ENCODE results near the gene SREBF1.

SREBF1 gene

DNA sequence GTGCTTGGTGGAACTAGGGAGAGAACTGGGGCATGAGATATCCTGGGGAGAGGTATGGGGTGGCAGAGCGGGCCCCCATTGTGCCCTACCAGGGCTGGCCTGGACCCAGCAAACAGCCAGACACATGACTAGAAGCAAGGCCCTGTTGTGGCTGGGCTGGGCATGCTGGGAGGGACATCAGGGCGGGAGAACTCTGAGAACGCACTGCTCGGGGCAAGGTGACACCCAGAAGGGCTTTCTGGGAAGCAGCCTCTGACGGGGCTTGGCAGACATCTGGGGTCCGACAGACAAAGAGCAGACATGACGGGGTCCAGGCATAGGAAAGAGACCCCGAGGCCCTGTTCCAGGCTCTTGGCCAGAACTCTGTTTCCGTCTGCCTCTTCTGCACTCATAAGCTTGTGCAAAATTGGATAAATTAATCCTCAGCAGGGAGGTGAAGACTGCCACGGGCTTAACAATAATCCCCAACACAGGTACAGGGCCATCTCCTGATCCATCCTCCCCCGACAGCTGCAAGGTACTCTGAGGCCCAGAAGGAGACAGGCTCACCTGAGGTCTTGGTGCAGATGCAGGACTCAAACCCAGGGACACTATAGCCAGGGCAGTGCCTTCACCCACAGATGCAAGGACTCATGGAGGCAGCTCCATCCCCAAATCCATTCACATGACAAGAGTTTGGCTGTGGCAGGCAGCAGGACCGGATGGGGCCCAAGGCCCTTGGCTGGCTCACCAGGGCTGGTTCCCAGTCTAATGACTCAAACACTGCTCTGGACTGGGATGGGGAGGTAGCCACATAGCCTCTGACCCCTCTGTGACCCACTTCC is 5.4 kb downstream of the SREBF1 start:
- CTCF ChIA-PET = interaction anchor here (0.5 to 4.0 kb wide), 3 partner anchors 19 to 182 kb away, joined by 3 to 19 read pairs (median 3); no protein-coding TSS in a partner anchor

DNA sequence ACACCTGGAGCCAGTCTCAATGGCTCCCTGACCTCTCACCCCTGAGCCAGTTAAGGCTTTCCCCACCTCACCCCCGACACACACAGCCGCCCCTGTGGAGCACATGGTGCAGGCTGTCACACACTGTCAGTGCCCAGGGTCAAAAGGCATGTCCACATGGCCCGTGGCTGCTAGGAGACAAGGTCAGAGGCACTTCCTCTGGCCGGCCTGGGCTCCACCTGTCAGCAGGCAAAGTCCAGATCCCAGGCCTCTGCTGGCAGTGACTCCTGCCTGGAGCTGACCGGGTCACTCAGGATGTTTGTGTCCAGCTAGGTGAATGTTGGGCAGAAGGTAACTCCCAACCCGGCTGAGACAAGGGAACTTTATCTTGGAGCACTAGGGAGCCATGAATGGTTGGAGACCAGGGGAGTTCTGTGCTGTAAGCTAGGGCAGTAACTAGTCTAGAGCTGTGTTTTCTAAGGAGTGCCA is 6.0 kb downstream of the SREBF1 start:
- DNase-seq (ENCODE audit: low read depth, low spot score) = no peak
- TF ChIP-seq, protein P1, sequence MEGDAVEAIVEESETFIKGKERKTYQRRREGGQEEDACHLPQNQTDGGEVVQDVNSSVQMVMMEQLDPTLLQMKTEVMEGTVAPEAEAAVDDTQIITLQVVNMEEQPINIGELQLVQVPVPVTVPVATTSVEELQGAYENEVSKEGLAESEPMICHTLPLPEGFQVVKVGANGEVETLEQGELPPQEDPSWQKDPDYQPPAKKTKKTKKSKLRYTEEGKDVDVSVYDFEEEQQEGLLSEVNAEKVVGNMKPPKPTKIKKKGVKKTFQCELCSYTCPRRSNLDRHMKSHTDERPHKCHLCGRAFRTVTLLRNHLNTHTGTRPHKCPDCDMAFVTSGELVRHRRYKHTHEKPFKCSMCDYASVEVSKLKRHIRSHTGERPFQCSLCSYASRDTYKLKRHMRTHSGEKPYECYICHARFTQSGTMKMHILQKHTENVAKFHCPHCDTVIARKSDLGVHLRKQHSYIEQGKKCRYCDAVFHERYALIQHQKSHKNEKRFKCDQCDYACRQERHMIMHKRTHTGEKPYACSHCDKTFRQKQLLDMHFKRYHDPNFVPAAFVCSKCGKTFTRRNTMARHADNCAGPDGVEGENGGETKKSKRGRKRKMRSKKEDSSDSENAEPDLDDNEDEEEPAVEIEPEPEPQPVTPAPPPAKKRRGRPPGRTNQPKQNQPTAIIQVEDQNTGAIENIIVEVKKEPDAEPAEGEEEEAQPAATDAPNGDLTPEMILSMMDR (IDR thresholded peaks at IDR 0.05; ENCODE audit: insufficient read depth, low read length, missing control alignments) = no peak
- ChIA-PET CTCF (interaction anchor here (1.3 to 4.0 kb wide), 2 partner anchors 19 to 29 kb away, joined by 3 to 19 read pairs; no protein-coding TSS in a partner anchor), POLR2A (no interaction called here)
- H3K4me3 ChIP-seq (ENCODE audit: low read depth, low read length) = no peak overlapping the region

More for the DNA sequence above, 5.4 kb downstream of the SREBF1 start:
- TF ChIP-seq, protein P1 (IDR thresholded peaks at IDR 0.05; ENCODE audit: insufficient read depth, low read length, missing control alignments) = no peak
- no peak for DNase-seq (ENCODE audit: low read depth, low spot score)
- POLR2A ChIA-PET = no interaction called here
- H3K4me3 ChIP-seq (ENCODE audit: low read depth, low read length) = no peak overlapping the region

DNA sequence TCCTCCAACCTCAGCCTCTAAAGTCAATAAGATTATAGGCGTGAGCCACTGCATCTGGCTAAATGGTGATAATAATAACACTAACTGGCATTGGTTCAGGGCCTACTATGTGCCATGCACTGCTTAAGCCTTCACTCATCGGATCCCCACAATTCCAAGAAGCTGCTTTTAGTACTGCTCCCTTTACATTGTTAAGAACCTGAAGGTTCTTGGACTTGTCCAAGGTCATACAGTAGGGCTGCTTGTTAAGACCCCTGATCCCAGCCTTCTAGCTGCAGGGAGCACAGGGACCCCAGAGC is 6.6 kb downstream of the SREBF1 start:
- TF ChIP-seq, protein P1 (IDR thresholded peaks at IDR 0.05; ENCODE audit: insufficient read depth, low read length, missing control alignments) = no peak
- H3K4me3 ChIP-seq (ENCODE audit: low read depth, low read length) = no peak overlapping the region
- ChIA-PET POLR2A (no interaction called here), CTCF (interaction anchor here (1.3 to 4.0 kb wide), 2 partner anchors 18 to 30 kb away, joined by 3 to 19 read pairs; no protein-coding TSS in a partner anchor)
- no peak for DNase-seq (ENCODE audit: low read depth, low spot score)

DNA sequence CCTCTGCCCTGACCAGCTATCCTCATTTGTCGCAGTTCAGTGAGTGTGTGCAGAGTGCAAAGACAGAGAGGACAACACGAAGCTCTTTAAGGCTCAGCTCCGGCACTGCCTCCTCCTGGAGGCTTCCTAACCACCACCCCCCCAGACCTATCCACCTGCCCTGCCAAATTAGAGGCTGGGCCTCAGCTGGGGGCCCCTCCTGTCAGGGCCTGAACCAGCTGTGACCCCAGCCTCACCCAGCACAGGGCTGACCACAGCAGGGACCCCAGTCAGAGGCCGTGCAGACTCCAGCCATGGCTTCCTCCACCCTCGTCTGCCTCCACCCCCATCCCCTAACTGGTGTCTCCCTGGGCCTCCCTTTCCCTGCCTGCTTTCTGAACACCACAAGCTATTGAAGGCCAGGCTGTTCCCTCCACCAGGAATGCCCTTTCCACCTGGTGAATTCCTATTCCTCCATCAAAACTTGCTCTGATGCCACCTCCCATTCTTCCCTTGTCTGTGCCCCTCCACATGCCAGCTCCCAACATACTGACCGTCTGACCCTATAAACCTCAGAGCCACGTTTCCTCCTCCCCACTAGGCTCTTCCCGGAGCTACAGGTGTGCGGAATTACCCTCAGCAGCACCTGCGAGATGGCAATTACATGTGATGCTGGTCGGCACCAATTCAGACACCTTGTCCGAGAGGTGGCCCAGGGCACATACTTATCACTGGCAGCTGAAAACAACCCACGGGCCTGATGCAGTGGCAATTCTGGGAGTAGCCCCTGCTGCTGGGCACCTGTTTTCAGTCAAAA is 8.8 kb downstream of the SREBF1 start:
- CTCF ChIA-PET = interaction anchor here (0.9 to 4.5 kb wide), 4 partner anchors 16 to 213 kb away, joined by 3 to 21 read pairs (median 4); no protein-coding TSS in a partner anchor

DNA sequence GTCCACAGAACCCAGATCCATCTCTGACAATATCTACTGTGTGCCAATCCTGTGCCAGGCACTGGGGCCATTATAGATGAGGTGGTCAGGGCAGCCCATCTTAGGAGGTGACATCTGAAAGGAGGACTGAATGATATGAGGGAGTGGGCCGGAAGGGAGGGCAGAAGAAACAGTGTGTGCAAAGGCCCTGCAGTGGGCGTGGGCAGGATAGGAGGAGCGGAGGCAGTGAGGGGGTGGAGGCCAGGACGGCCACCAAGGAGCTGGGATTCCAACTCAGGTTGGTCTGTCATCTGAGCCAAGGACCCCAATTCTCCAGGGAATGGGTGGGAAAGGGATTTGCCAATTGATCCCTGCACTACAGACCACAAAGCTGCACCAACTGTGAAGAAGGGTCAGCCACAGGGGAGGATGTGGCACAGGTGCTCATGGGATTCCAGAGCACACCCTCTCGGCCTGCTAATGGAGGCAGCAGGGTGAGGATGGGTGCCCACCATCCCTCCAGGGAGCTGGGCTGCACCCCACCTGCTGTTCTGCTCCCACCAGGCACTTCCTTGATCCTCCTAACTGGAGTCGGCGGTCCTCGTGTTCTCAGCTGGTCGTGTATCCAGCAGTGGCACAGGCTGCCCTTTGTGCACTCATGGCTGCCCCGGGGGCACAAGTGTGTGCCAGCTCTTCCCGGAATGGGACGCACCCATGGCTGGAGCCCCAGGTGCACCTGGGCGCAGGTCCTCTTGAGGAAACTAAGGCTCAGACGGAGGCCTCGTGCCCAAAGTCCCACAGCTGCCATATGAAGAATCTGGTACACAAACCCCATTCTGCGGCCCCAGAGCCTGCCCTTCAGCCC is 9.6 kb downstream of the SREBF1 start:
- TF ChIP-seq, protein P1 (IDR thresholded peaks at IDR 0.05; ENCODE audit: insufficient read depth, low read length, missing control alignments) = no peak
- POLR2A ChIA-PET = interaction anchor here (1.5 kb wide), 1 partner anchor 9 kb away, joined by 6 read pairs; the partner anchor contains the start of gene SREBF1
- no peak overlapping the region for H3K4me3 ChIP-seq (ENCODE audit: low read depth, low read length)
- DNase-seq (ENCODE audit: low read depth, low spot score) = no peak
- CTCF ChIA-PET = interaction anchor here (0.9 to 4.5 kb wide), 4 partner anchors 15 to 214 kb away, joined by 3 to 21 read pairs (median 4); no protein-coding TSS in a partner anchor

More for the DNA sequence above, 8.8 kb downstream of the SREBF1 start:
- no peak for DNase-seq (ENCODE audit: low read depth, low spot score)
- POLR2A ChIA-PET = interaction anchor here (1.5 kb wide), 1 partner anchor 8 kb away, joined by 6 read pairs; the partner anchor contains the start of gene SREBF1
- TF ChIP-seq, protein P1 (IDR thresholded peaks at IDR 0.05; ENCODE audit: insufficient read depth, low read length, missing control alignments) = no peak
- no peak overlapping the region for H3K4me3 ChIP-seq (ENCODE audit: low read depth, low read length)

All from AG04449 (cell line).